HT1080 (cell line): ENCODE measurements around the gene MYCN. TPM values are rescaled to one million over a fixed set of nuclear protein-coding genes. Genes with fewer than 3 reads are reported as not detected.

Experiments
- DNase-seq: peaks from one replicate; pipeline ENCODE4 v3.0.0-alpha.2; 2015; ENCODE audit warnings: low read depth
- small RNA-seq: library from RNA; depleted of rRNA; stranded (forward); fragments of <200 nt; gene quantifications from one replicate; pipeline ENCODE3, GENCODE V24; 2014
- total RNA-seq: library from RNA; depleted of rRNA; stranded (reverse); fragments of >200 nt; shearing (Covaris generic); gene quantifications from 2 replicates; pipeline ENCODE4 v1.2.3, GENCODE V29; 2014

The MYCN gene
- total RNA-seq, 1 experiment from 2014 or later: not detected

- DNase-seq: no peak
Measured at GRCh38 chr2:15992457-15993231, 52.3 kb downstream of the MYCN start.

DNA sequence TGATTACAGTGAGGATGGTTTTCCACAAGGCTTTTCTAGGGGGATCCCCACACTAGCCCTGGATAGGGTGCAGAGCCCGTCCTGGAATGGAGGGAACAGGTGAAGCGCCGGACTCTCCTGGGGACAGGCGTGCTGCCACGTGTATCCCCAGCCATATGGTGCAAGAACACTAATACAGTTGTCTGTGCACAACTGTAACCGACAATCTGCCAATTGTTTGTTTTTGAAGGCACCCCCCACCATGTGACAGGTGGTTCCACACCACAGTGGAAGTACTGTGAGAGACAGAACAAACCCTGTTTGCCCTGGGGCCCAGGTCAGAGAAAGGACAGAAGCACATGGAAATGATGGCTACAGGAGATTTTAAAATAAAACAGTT, 52.9 kb downstream of the MYCN start:
- no peak for DNase-seq

GRCh38 chr2:15993666-15994065, 53.3 kb downstream of the MYCN start:
- no peak for DNase-seq

DNA sequence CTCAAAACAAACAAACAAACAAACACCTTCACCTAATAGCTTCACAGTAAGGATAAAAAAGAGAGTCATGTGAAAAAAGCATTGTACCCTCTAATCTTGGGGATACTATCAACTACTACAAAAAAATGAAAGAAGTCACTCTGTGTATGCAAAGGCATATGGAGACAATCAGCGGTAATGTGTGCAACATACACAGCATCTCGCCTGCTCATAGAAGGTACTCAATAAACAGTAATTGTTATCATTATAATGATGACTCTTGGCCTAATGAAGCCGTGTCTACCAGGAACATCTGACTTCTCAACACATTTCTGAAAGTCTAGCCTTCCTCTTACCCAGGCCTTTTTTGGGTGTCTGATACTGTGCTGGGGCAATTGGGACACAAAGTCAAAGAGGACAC, 55.3 kb downstream of the MYCN start:
- DNase-seq: no peak

Small RNA genes lying within 50 kb of the gene (small RNA-seq; reads per million reads assigned to genes)
- gene RF01210 (not detected), gene RN7SL104P (not detected)
